HCT116 (cell line): Measurements from ENCODE around the gene PDHX. TPM values are rescaled to one million over a fixed set of nuclear protein-coding genes. Genes with fewer than 3 reads are reported as not detected.

Source experiments
- ATAC-seq: fragments of 200-7000 bp; cut with Tn5 transposase; 2 replicates; pipeline ENCODE4 v1.9.1; 2020; ENCODE audit warnings: mild to moderate bottlenecking, moderate library complexity
- BruUV-seq: library from RNA; stranded (reverse); fragments of 400-500 nt; replicated peaks from 2 replicates; lab custom pipeline; 2021; lab: Mats Ljungman, UMichigan
- CTCF ChIA-PET: fragments of 300-600 bp; sonication (Branson Sonifier 250); formaldehyde crosslinking; loops from one replicate; lab custom pipeline; 2021; ENCODE audit warnings: antibody characterized with exemption; lab: Charles Lee
- POLR2A ChIA-PET: fragments of 300-600, 350-600 bp; sonication (Branson Sonifier 250); formaldehyde crosslinking; loops from one replicate; lab custom pipeline; 2021; ENCODE audit warnings: antibody characterized with exemption; lab: Charles Lee
- RAD21 ChIA-PET, 2 experiments: fragments of 300-600 bp; sonication (Branson Sonifier 250); formaldehyde crosslinking; loops; one replicate each; lab custom pipeline; 2023; ENCODE audit warnings: low total read pairs in 2 of 2; ENCODE audit not compliant: uncharacterized antibody in 2 of 2, unreplicated experiment in 2 of 2, low non-redundant PET in 1 of 2; lab: Charles Lee
- DNase-seq: peaks from one replicate; pipeline ENCODE4 v3.0.0-alpha.2; 2010; ENCODE audit warnings: low read depth, low spot score
- H2AFZ ChIP-seq: fragments of 200-600 bp; shearing (Covaris generic), sonication (generic); 2 replicates; pipeline ENCODE4 v1.6.1; 2017; ENCODE audit warnings: low read depth, mixed run types, mixed read lengths, antibody characterized with exemption, low read length; ENCODE audit not compliant: poor library complexity, severe bottlenecking
- H3K27ac ChIP-seq: 2 replicates; pipeline ENCODE4 v1.5.1; 2012; ENCODE audit warnings: low read depth, low read length
- H3K27me3 ChIP-seq: fragments of 200-600 bp; sonication (generic); 2 replicates; pipeline ENCODE4 v1.6.1; 2016; ENCODE audit warnings: mixed run types, low read length, mixed read lengths; ENCODE audit not compliant: insufficient read depth
- H3K36me3 ChIP-seq, 2 experiments: fragments of 200-500 bp in 1 of 2; fragments of 200-600 bp in 1 of 2; sonication (Bioruptor generic) in 1 of 2; sonication (generic) in 1 of 2; 2 replicates each; pipeline versions ENCODE4 v1.5.1 to v1.6.1; 2014 to 2016; ENCODE audit warnings: low read length in 2 of 2, inconsistent platforms in 1 of 2, mixed read lengths in 1 of 2, mixed run types in 1 of 2; ENCODE audit not compliant: insufficient read depth in 2 of 2, control insufficient read depth in 1 of 2
- H3K4me1 ChIP-seq, 2 experiments: fragments of 200-600 bp in 1 of 2; sonication (generic) in 1 of 2; 2 replicates each; pipeline versions ENCODE4 v1.5.1 to v1.6.1; 2012 to 2017; ENCODE audit warnings: low read length in 2 of 2, inconsistent platforms in 1 of 2, mild to moderate bottlenecking in 1 of 2, mixed read lengths in 1 of 2, mixed run types in 1 of 2, moderate library complexity in 1 of 2; ENCODE audit not compliant: insufficient read depth in 2 of 2, control insufficient read depth in 1 of 2
- H3K4me2 ChIP-seq: fragments of 200-600 bp; sonication (generic); 2 replicates; pipeline ENCODE4 v1.6.1; 2017; ENCODE audit warnings: mixed run types, low read length, mixed read lengths
- H3K4me3 ChIP-seq, 2 experiments: fragments of 200-600 bp in 1 of 2; sonication (generic) in 1 of 2; replicated peaks in 1 of 2; 2 replicates each; pipeline ENCODE4 v1.5.1; 2011 to 2016; ENCODE audit warnings: low read length in 2 of 2, control low read depth in 1 of 2, low read depth in 1 of 2, mild to moderate bottlenecking in 1 of 2, mixed read lengths in 1 of 2, mixed run types in 1 of 2
- H3K79me2 ChIP-seq: fragments of 200-600 bp; sonication (generic); 2 replicates; pipeline ENCODE4 v1.6.1; 2017; ENCODE audit warnings: mild to moderate bottlenecking, mixed run types, low read length, moderate library complexity, mixed read lengths; ENCODE audit not compliant: insufficient read depth
- H3K9ac ChIP-seq: fragments of 200-600 bp; sonication (generic); 2 replicates; pipeline ENCODE4 v1.6.1; 2016; ENCODE audit warnings: low read length, mixed read lengths
- H3K9me2 ChIP-seq: fragments of 200-600 bp; sonication (generic), shearing (Covaris generic); 2 replicates; pipeline ENCODE4 v1.6.1; 2017; ENCODE audit warnings: mixed run types, mild to moderate bottlenecking, moderate library complexity; ENCODE audit not compliant: insufficient read depth
- H3K9me3 ChIP-seq, 2 experiments: fragments of 200-500 bp in 1 of 2; fragments of 200-600 bp in 1 of 2; sonication (Bioruptor generic) in 1 of 2; sonication (generic) in 1 of 2; 2 replicates each; pipeline ENCODE4 v1.6.1; 2014 to 2017; ENCODE audit warnings: low read length in 2 of 2, mixed read lengths in 2 of 2, inconsistent platforms in 1 of 2, low read depth in 1 of 2, mild to moderate bottlenecking in 1 of 2, mixed run types in 1 of 2, moderate library complexity in 1 of 2; ENCODE audit not compliant: control insufficient read depth in 1 of 2, insufficient read depth in 1 of 2
- H4K20me1 ChIP-seq: fragments of 200-600 bp; sonication (generic), shearing (Covaris generic); 2 replicates; pipeline ENCODE4 v1.6.1; 2017; ENCODE audit warnings: mixed run types, mild to moderate bottlenecking, moderate library complexity; ENCODE audit not compliant: insufficient read depth
- CBX3 ChIP-seq: IDR thresholded peaks from 2 replicates; pipeline ENCODE4 v1.6.1; 2012; ENCODE audit warnings: low read depth
- CEBPB ChIP-seq: IDR thresholded peaks from 2 replicates; pipeline ENCODE4 v1.6.1; 2012; ENCODE audit warnings: low read depth
- EGR1 ChIP-seq: IDR thresholded peaks from 2 replicates; pipeline ENCODE4 v1.6.1; 2012; ENCODE audit warnings: low read depth
- ELF1 ChIP-seq: IDR thresholded peaks from 2 replicates; pipeline ENCODE4 v1.6.1; 2012; ENCODE audit warnings: low read depth, borderline replicate concordance
- EZH2phosphoT487 ChIP-seq: fragments of 200-600 bp; IDR thresholded peaks from 2 replicates; pipeline ENCODE4 v1.6.1; 2018; ENCODE audit warnings: antibody characterized with exemption, borderline replicate concordance
- FOSL1 ChIP-seq: IDR thresholded peaks from 2 replicates; pipeline ENCODE4 v1.6.1; 2012; ENCODE audit warnings: low read depth
- JUND ChIP-seq: IDR thresholded peaks from 2 replicates; pipeline ENCODE4 v1.6.1; 2012
- POLR2A ChIP-seq: IDR thresholded peaks from 2 replicates; pipeline ENCODE4 v1.7.0; 2011; ENCODE audit warnings: borderline replicate concordance; ENCODE audit not compliant: insufficient read depth, insufficient read length; ENCODE audit errors: extremely low read depth
- POLR2AphosphoS5 ChIP-seq: IDR thresholded peaks from 2 replicates; pipeline ENCODE4 v1.6.1; 2011; ENCODE audit warnings: mild to moderate bottlenecking, low read depth, low read length, moderate library complexity
- RAD21 ChIP-seq: IDR thresholded peaks from 2 replicates; pipeline ENCODE4 v1.6.1; 2012; ENCODE audit warnings: low read depth, mild to moderate bottlenecking
- REST ChIP-seq: IDR thresholded peaks from 2 replicates; pipeline ENCODE4 v1.6.1; 2012; ENCODE audit warnings: low read depth
- SIN3A ChIP-seq: IDR thresholded peaks from 2 replicates; pipeline ENCODE4 v1.6.1; 2012; ENCODE audit warnings: low read depth
- SP1 ChIP-seq: IDR thresholded peaks from 2 replicates; pipeline ENCODE4 v1.6.1; 2012; ENCODE audit warnings: low read depth
- SRF ChIP-seq: IDR thresholded peaks from 2 replicates; pipeline ENCODE4 v1.6.1; 2012; ENCODE audit warnings: low read depth
- YY1 ChIP-seq: IDR thresholded peaks from 2 replicates; pipeline ENCODE4 v1.6.1; 2011; ENCODE audit warnings: low read length, low read depth, moderate library complexity, mild to moderate bottlenecking; ENCODE audit not compliant: insufficient replicate concordance; ENCODE audit errors: extremely low read depth
- ZFX ChIP-seq: fragments of 450-650 bp; IDR thresholded peaks from 2 replicates; pipeline ENCODE4 v1.6.1; 2017
- ZNF274 ChIP-seq: fragments of 200-500 bp; sonication (Bioruptor generic); IDR thresholded peaks from 2 replicates; pipeline ENCODE4 v1.6.1; 2014; ENCODE audit warnings: mild to moderate bottlenecking, low read depth, low read length, inconsistent platforms
- intact Hi-C: fragments of 100-400 bp; cut with micrococcal nuclease; formaldehyde crosslinking; loops from 2 replicates; pipeline ENCODE4 v1.10.0; 2022
- total RNA-seq: library from RNA; stranded (reverse); gene quantifications from one replicate; pipeline ENCODE4 v1.2.1, GENCODE V29; 2021; ENCODE audit not compliant: unreplicated experiment
- TF ChIP-seq, protein P1 (sequence below): IDR thresholded peaks from 2 replicates; pipeline ENCODE4 v1.6.1; 2012
- TF ChIP-seq, protein P2 (sequence below), 3 experiments: fragments of 200-600 bp in 1 of 3; sonication (generic) in 1 of 3; IDR thresholded peaks in 2 of 3; conservative IDR thresholded peaks in 1 of 3; 2 replicates each; pipeline ENCODE4 v1.5.1; 2012 to 2017; ENCODE audit warnings: low read depth in 2 of 3, low read length in 2 of 3, antibody characterized with exemption in 1 of 3, borderline replicate concordance in 1 of 3, control low read depth in 1 of 3, mild to moderate bottlenecking in 1 of 3, mixed read lengths in 1 of 3, mixed run types in 1 of 3, moderate library complexity in 1 of 3; ENCODE audit not compliant: insufficient read depth in 1 of 3
- TF ChIP-seq, protein P3 (sequence below): IDR thresholded peaks from 2 replicates; pipeline ENCODE4 v1.6.1; 2011; ENCODE audit warnings: mild to moderate bottlenecking, low read length, moderate library complexity; ENCODE audit not compliant: insufficient replicate concordance; ENCODE audit errors: extremely low read depth

PDHX gene
- total RNA-seq, 1 experiment from 2014 or later = 36.6 TPM

GRCh38 chr11:34891611-34892010 is 24.8 kb upstream of the PDHX start:
- RAD21 ChIA-PET = interaction anchor here (1.2 to 1.8 kb wide), 3 partner anchors 101 to 305 kb away, joined by 3 to 7 read pairs (median 6); no protein-coding TSS in a partner anchor
- H3K27me3 ChIP-seq = no peaks in the 10 kb centered on the region
- TF ChIP-seq SRF = no peak
- no peak for TF ChIP-seq SP1
- no peak for TF ChIP-seq SIN3A
- TF ChIP-seq RAD21 = no peak
- TF ChIP-seq YY1 = no peak
- no peak for TF ChIP-seq ZNF274
- TF ChIP-seq, protein P1, sequence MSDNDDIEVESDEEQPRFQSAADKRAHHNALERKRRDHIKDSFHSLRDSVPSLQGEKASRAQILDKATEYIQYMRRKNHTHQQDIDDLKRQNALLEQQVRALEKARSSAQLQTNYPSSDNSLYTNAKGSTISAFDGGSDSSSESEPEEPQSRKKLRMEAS = no peak
- TF ChIP-seq ELF1 = no peak
- no peak for TF ChIP-seq FOSL1
- no peak for TF ChIP-seq POLR2A
- no peak for TF ChIP-seq CBX3
- TF ChIP-seq EGR1 = no peak
- TF ChIP-seq, protein P2, sequence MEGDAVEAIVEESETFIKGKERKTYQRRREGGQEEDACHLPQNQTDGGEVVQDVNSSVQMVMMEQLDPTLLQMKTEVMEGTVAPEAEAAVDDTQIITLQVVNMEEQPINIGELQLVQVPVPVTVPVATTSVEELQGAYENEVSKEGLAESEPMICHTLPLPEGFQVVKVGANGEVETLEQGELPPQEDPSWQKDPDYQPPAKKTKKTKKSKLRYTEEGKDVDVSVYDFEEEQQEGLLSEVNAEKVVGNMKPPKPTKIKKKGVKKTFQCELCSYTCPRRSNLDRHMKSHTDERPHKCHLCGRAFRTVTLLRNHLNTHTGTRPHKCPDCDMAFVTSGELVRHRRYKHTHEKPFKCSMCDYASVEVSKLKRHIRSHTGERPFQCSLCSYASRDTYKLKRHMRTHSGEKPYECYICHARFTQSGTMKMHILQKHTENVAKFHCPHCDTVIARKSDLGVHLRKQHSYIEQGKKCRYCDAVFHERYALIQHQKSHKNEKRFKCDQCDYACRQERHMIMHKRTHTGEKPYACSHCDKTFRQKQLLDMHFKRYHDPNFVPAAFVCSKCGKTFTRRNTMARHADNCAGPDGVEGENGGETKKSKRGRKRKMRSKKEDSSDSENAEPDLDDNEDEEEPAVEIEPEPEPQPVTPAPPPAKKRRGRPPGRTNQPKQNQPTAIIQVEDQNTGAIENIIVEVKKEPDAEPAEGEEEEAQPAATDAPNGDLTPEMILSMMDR (IDR thresholded peaks at IDR 0.05 in 2 of 3, conservative IDR thresholded peaks at IDR 0.05 in 1 of 3; ENCODE audit: borderline replicate concordance in 1 of 3, insufficient read depth in 1 of 3, low read depth in 2 of 3, low read length in 2 of 3) = no peak
- no peak for TF ChIP-seq EZH2phosphoT487
- TF ChIP-seq REST = no peak
- TF ChIP-seq, protein P3, sequence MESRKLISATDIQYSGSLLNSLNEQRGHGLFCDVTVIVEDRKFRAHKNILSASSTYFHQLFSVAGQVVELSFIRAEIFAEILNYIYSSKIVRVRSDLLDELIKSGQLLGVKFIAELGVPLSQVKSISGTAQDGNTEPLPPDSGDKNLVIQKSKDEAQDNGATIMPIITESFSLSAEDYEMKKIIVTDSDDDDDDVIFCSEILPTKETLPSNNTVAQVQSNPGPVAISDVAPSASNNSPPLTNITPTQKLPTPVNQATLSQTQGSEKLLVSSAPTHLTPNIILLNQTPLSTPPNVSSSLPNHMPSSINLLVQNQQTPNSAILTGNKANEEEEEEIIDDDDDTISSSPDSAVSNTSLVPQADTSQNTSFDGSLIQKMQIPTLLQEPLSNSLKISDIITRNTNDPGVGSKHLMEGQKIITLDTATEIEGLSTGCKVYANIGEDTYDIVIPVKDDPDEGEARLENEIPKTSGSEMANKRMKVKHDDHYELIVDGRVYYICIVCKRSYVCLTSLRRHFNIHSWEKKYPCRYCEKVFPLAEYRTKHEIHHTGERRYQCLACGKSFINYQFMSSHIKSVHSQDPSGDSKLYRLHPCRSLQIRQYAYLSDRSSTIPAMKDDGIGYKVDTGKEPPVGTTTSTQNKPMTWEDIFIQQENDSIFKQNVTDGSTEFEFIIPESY = no peak
- TF ChIP-seq CEBPB = no peak
- TF ChIP-seq JUND = no peak
- no peak for TF ChIP-seq POLR2AphosphoS5
- no peak for TF ChIP-seq ZFX
- TF ChIP-seq, all 23 proteins: peak for 0
- no peak overlapping the region for H3K4me3 ChIP-seq
- H3K79me2 ChIP-seq = peaks cover 3% of the 10 kb centered on the region; the same call in 1 of the 2 replicates
- H3K9me3 ChIP-seq = no peaks in the 10 kb centered on the region
- DNase-seq (no peak), ATAC-seq (no peak)
- H3K4me1 ChIP-seq = peaks cover 5 to 10% of the 10 kb centered on the region in 2 experiments; a peak in 2 of 4 replicates
- no peaks in the 10 kb centered on the region for H3K9me2 ChIP-seq
- H3K36me3 ChIP-seq = no peaks in the 10 kb centered on the region; a peak in 1 of 4 replicates
- no TSS peak for BruUV-seq
- no peak overlapping the region for H3K27ac ChIP-seq
- H3K9ac ChIP-seq = no peak overlapping the region
- CTCF ChIA-PET = interaction anchor here (0.6 to 3.2 kb wide), 5 partner anchors 7 to 395 kb away, joined by 3 to 41 read pairs (median 4); no protein-coding TSS in a partner anchor
- POLR2A ChIA-PET = no interaction called here
- H3K4me2 ChIP-seq = no peak overlapping the region
- H2AFZ ChIP-seq = no peak overlapping the region
- intact Hi-C loops = loop anchor here (1.0 to 10.0 kb wide), 7 partner anchors 237 to 1087 kb away; partner anchors contain the start of gene ELF5
- no peaks in the 10 kb centered on the region for H4K20me1 ChIP-seq
